H1 (cell line): ENCODE measurements around the gene DCAF7. TPM values are rescaled to one million over a fixed set of nuclear protein-coding genes. Genes with fewer than 3 reads are reported as not detected.

Source experiments
- CTCF ChIA-PET: fragments of 300-600 bp; sonication (Branson Sonifier 250); formaldehyde crosslinking; loops from one replicate; lab custom pipeline; 2021; ENCODE audit not compliant: partially characterized antibody; lab: Charles Lee
- POLR2A ChIA-PET: fragments of 300-600 bp; sonication (Branson Sonifier 250); formaldehyde crosslinking; loops from one replicate; lab custom pipeline; 2021; ENCODE audit warnings: inconsistent platforms; ENCODE audit not compliant: partially characterized antibody; lab: Charles Lee
- DNase-seq, 2 experiments: peaks; one replicate each; pipeline versions ENCODE4 v3.0.0 to v3.0.0-alpha.2; 2010 to 2022; ENCODE audit warnings: low spot score in 2 of 2, low read depth in 1 of 2, mixed read lengths in 1 of 2
- FAIRE-seq: peaks from 2 replicates; lab custom pipeline; 2011; peaks lifted over from hg19 to GRCh38; lab: Jason Lieb, UNC
- H2AFZ ChIP-seq: 2 replicates; pipeline ENCODE4 v1.8.1; 2012; ENCODE audit warnings: low read length, inconsistent platforms
- H2AK5ac ChIP-seq: 2 replicates; pipeline ENCODE4 v1.6.1; 2013; ENCODE audit warnings: low read depth, low read length
- H2BK120ac ChIP-seq: replicated peaks from 2 replicates; pipeline ENCODE3; 2013; ENCODE audit warnings: low read depth, low read length, inconsistent platforms
- H2BK12ac ChIP-seq: 2 replicates; pipeline ENCODE4 v1.6.1; 2013; ENCODE audit warnings: low read depth, low read length
- H2BK15ac ChIP-seq: 2 replicates; pipeline ENCODE4 v1.6.1; 2013; ENCODE audit warnings: low read length
- H2BK20ac ChIP-seq: 2 replicates; pipeline ENCODE4 v1.6.1; 2013; ENCODE audit warnings: low read length
- H2BK5ac ChIP-seq: 2 replicates; pipeline ENCODE4 v1.6.1; 2013; ENCODE audit warnings: low read depth, low read length
- H3K14ac ChIP-seq: 2 replicates; pipeline ENCODE4 v1.6.1; 2013; ENCODE audit warnings: inconsistent platforms; ENCODE audit not compliant: insufficient read length
- H3K18ac ChIP-seq: 2 replicates; pipeline ENCODE4 v1.6.1; 2013; ENCODE audit warnings: low read length; ENCODE audit errors: extremely low read depth
- H3K23ac ChIP-seq: 2 replicates; pipeline ENCODE4 v1.6.1; 2013; ENCODE audit warnings: inconsistent platforms; ENCODE audit not compliant: insufficient read length
- H3K23me2 ChIP-seq: 2 replicates; pipeline ENCODE4 v1.6.1; 2013; ENCODE audit warnings: low read depth, low read length
- H3K27ac ChIP-seq: 2 replicates; pipeline ENCODE4 v1.6.1; 2011; ENCODE audit warnings: low read depth, low read length, inconsistent platforms
- H3K27me3 ChIP-seq, 4 experiments: replicated peaks in 1 of 4; 1 replicate in 1 of 4; 2 replicates in 3 of 4; pipeline versions ENCODE4 v1.6.1 to v1.8.1; 2011 to 2013; ENCODE audit warnings: low read length in 3 of 4, mild to moderate bottlenecking in 3 of 4, inconsistent platforms in 2 of 4, mixed read lengths in 2 of 4, moderate library complexity in 1 of 4; ENCODE audit not compliant: control insufficient read depth in 3 of 4, insufficient read depth in 3 of 4; ENCODE audit errors: extremely low read depth in 1 of 4
- H3K36me3 ChIP-seq, 4 experiments: 2 replicates each; pipeline versions ENCODE4 v1.6.1 to v1.8.1; 2011 to 2013; ENCODE audit warnings: mild to moderate bottlenecking in 4 of 4, low read length in 3 of 4, moderate library complexity in 2 of 4, control low read depth in 1 of 4, inconsistent platforms in 1 of 4; ENCODE audit not compliant: insufficient read depth in 4 of 4, control insufficient read depth in 2 of 4
- H3K4ac ChIP-seq: replicated peaks from 2 replicates; pipeline ENCODE3; 2013; ENCODE audit warnings: low read length, low read depth, mixed read lengths, inconsistent platforms; ENCODE audit not compliant: insufficient read length
- H3K4me1 ChIP-seq, 4 experiments: replicated peaks in 1 of 4; 1 replicate in 1 of 4; 2 replicates in 3 of 4; pipeline versions ENCODE4 v1.6.1 to v1.8.1; 2011 to 2013; ENCODE audit warnings: low read length in 3 of 4, inconsistent platforms in 2 of 4, mixed read lengths in 1 of 4; ENCODE audit not compliant: insufficient read depth in 4 of 4, control insufficient read depth in 3 of 4
- H3K4me2 ChIP-seq, 2 experiments: 2 replicates each; pipeline versions ENCODE4 v1.6.1 to v1.8.1; 2011 to 2013; ENCODE audit warnings: low read depth in 2 of 2, low read length in 2 of 2, control low read depth in 1 of 2, inconsistent platforms in 1 of 2, mild to moderate bottlenecking in 1 of 2; ENCODE audit not compliant: insufficient read depth in 1 of 2
- H3K4me3 ChIP-seq, 4 experiments: fragments of 200-600, 300-600 bp in 1 of 4; sonication (generic), shearing (Covaris generic), sonication (Bioruptor Twin) in 1 of 4; 2 replicates each; pipeline versions ENCODE4 v1.5.1 to v1.8.1; 2011 to 2016; ENCODE audit warnings: low read length in 4 of 4, low read depth in 3 of 4, control low read depth in 2 of 4, inconsistent platforms in 2 of 4, mild to moderate bottlenecking in 2 of 4, mixed read lengths in 1 of 4, moderate library complexity in 1 of 4; ENCODE audit not compliant: insufficient read depth in 2 of 4; ENCODE audit errors: extremely low read depth in 1 of 4
- H3K56ac ChIP-seq: replicated peaks from 2 replicates; pipeline ENCODE3; 2013; ENCODE audit warnings: low read depth, mild to moderate bottlenecking, mixed read lengths, low read length, inconsistent platforms; ENCODE audit not compliant: insufficient read length
- H3K79me1 ChIP-seq: 2 replicates; pipeline ENCODE4 v1.6.1; 2013; ENCODE audit warnings: low read depth, low read length, control low read depth
- H3K79me2 ChIP-seq, 2 experiments: 2 replicates each; pipeline versions ENCODE4 v1.6.1 to v1.8.1; 2012 to 2013; ENCODE audit warnings: low read length in 2 of 2, mild to moderate bottlenecking in 2 of 2, inconsistent platforms in 1 of 2; ENCODE audit not compliant: insufficient read depth in 2 of 2, control insufficient read depth in 1 of 2
- H3K9ac ChIP-seq, 4 experiments: replicated peaks in 1 of 4; 1 replicate in 1 of 4; 2 replicates in 3 of 4; pipeline versions ENCODE4 v1.6.1 to v1.8.1; 2011 to 2013; ENCODE audit warnings: low read depth in 3 of 4, low read length in 3 of 4, control low read depth in 2 of 4, mild to moderate bottlenecking in 2 of 4, moderate library complexity in 2 of 4, inconsistent platforms in 1 of 4; ENCODE audit errors: extremely low read depth in 1 of 4
- H3K9me3 ChIP-seq, 2 experiments: 2 replicates each; pipeline versions ENCODE4 v1.6.1 to v1.8.1; 2012 to 2013; ENCODE audit warnings: mild to moderate bottlenecking in 2 of 2, moderate library complexity in 2 of 2, control low read depth in 1 of 2, inconsistent platforms in 1 of 2, low read depth in 1 of 2, low read length in 1 of 2, mixed read lengths in 1 of 2; ENCODE audit not compliant: insufficient read depth in 2 of 2
- H4K20me1 ChIP-seq, 2 experiments: replicated peaks in 1 of 2; 2 replicates each; pipeline versions ENCODE3 to v1.8.1; 2011 to 2013; ENCODE audit warnings: inconsistent platforms in 2 of 2, low read length in 2 of 2, mild to moderate bottlenecking in 1 of 2; ENCODE audit not compliant: insufficient read depth in 2 of 2, control insufficient read depth in 1 of 2
- H4K5ac ChIP-seq: 2 replicates; pipeline ENCODE4 v1.6.1; 2013; ENCODE audit warnings: low read length, low read depth, mixed read lengths, inconsistent platforms; ENCODE audit not compliant: insufficient read length
- H4K8ac ChIP-seq: 2 replicates; pipeline ENCODE4 v1.8.0; 2013; ENCODE audit warnings: mild to moderate bottlenecking, moderate library complexity, low read length, inconsistent platforms; ENCODE audit not compliant: insufficient read depth; ENCODE audit errors: extremely low read depth
- H4K91ac ChIP-seq: replicated peaks from 2 replicates; pipeline ENCODE3; 2013; ENCODE audit warnings: low read length, mixed read lengths, inconsistent platforms; ENCODE audit not compliant: insufficient read length
- CBX8 ChIP-seq: fragments of 300-800, 300-1000 bp; sonication (generic); IDR thresholded peaks from 2 replicates; pipeline ENCODE4 v1.7.1; 2016; ENCODE audit warnings: low read depth, low read length, borderline replicate concordance
- CTBP2 ChIP-seq: IDR thresholded peaks from 2 replicates; pipeline ENCODE4 v1.7.0; 2011; ENCODE audit warnings: borderline replicate concordance, mild to moderate bottlenecking, moderate library complexity, mixed read lengths, low read length; ENCODE audit not compliant: insufficient read depth, insufficient read length
- HDAC2 ChIP-seq, 2 experiments: fragments of 300-600 bp in 1 of 2; sonication (generic) in 1 of 2; IDR thresholded peaks; 2 replicates each; pipeline ENCODE4 v1.6.1; 2011 to 2012; ENCODE audit warnings: low read depth in 2 of 2, low read length in 2 of 2, mild to moderate bottlenecking in 2 of 2, moderate library complexity in 2 of 2, borderline replicate concordance in 1 of 2, inconsistent platforms in 1 of 2
- HDAC6 ChIP-seq: IDR thresholded peaks from one replicate; pipeline ENCODE4 v1.7.1; 2012; ENCODE audit warnings: low read depth, mild to moderate bottlenecking, inconsistent platforms, low read length, moderate library complexity
- JUN ChIP-seq: IDR thresholded peaks from 2 replicates; pipeline ENCODE4 v1.6.1; 2011; ENCODE audit warnings: low read depth, mild to moderate bottlenecking, improper control_type of control experiment, low read length
- KDM1A ChIP-seq: fragments of 200-600, 300-600 bp; sonication (generic); IDR thresholded peaks from 2 replicates; pipeline ENCODE4 v1.7.1; 2016; ENCODE audit warnings: mild to moderate bottlenecking, low read length, borderline replicate concordance
- MAFK ChIP-seq: IDR thresholded peaks from 2 replicates; pipeline ENCODE4 v1.6.1; 2012; ENCODE audit warnings: low read depth, mild to moderate bottlenecking, improper control_type of control experiment, low read length
- RAD21 ChIP-seq, 2 experiments: IDR thresholded peaks in 1 of 2; conservative IDR thresholded peaks in 1 of 2; 2 replicates each; pipeline ENCODE4 v1.6.1; 2011; ENCODE audit warnings: low read depth in 2 of 2, low read length in 2 of 2, improper control_type of control experiment in 1 of 2, inconsistent platforms in 1 of 2, mild to moderate bottlenecking in 1 of 2, moderate library complexity in 1 of 2
- RBBP5 ChIP-seq: IDR thresholded peaks from 2 replicates; pipeline ENCODE4 v1.7.1; 2012; ENCODE audit warnings: low read depth, mild to moderate bottlenecking, inconsistent platforms, low read length, moderate library complexity, borderline replicate concordance
- SAP30 ChIP-seq: fragments of 300-600 bp; sonication (generic); IDR thresholded peaks from 2 replicates; pipeline ENCODE4 v1.7.1; 2012; ENCODE audit warnings: low read length, moderate library complexity, mild to moderate bottlenecking, inconsistent platforms; ENCODE audit not compliant: insufficient read depth, insufficient replicate concordance
- TAF7 ChIP-seq: optimal IDR thresholded peaks from 2 replicates; pipeline ENCODE3; 2011; ENCODE audit warnings: low read depth, mild to moderate bottlenecking, inconsistent platforms, low read length, moderate library complexity, borderline replicate concordance
- WGBS, 2 experiments: shearing (Covaris generic) in 1 of 2; methylation state at CpG; one replicate each; pipeline versions ENCODE4 v1.1.6 to v1.1.7; 2013 to 2015; ENCODE audit warnings: low lambda C conversion rate in 2 of 2, mixed read lengths in 2 of 2, inconsistent platforms in 1 of 2, low coverage in 1 of 2, missing lambda C conversion rate in 1 of 2; ENCODE audit not compliant: insufficient replicate concordance in 2 of 2, insufficient coverage in 1 of 2, insufficient read length in 1 of 2; ENCODE audit errors: extremely low coverage in 1 of 2, missing lambda C conversion rate in 1 of 2; 5-methylcytosine and 5-hydroxymethylcytosine counted together
- polyA plus RNA-seq, 7 experiments: library from polyadenylated mRNA; depleted of rRNA in 3 of 7; stranded (reverse) in 5 of 7; unstranded in 2 of 7; fragments of >200 nt in 5 of 7; fragments of 200-250 nt in 2 of 7; gene quantifications; 1 replicate in 5 of 7; 2 replicates in 1 of 7; 4 replicates in 1 of 7; pipeline versions ENCODE4 v1.2.1 to v1.2.3, GENCODE V29; 2011 to 2013; ENCODE audit warnings: missing spikeins in 2 of 7, mixed read lengths in 2 of 7
- total RNA-seq: library from RNA; stranded (reverse); fragmentation: NEBNext Ultra II Directional; extraction: Animal tissue kit (Norgen Biotek cat#: 25700); gene quantifications from 2 replicates; pipeline ENCODE4 v1.2.1, GENCODE V29; 2021

Gene DCAF7
- total and polyA plus RNA-seq, 2 of the 8 experiments (the other 6 are each of a cell fraction or from before 2014, with no cell fraction given): 74.9 to 94.1 TPM

- H3K23ac ChIP-seq: no peak overlapping the region
- H4K5ac ChIP-seq: no peak overlapping the region
- no peak overlapping the region for H4K91ac ChIP-seq
- H4K8ac ChIP-seq: no peak overlapping the region
- H3K4me1 ChIP-seq: peaks cover 0 to 3% (median 1%) of the 10 kb centered on the region in 4 experiments; a peak in 3 of 7 replicates
- DNase-seq (no peak), FAIRE-seq (no peak)
- ChIA-PET CTCF (interaction anchor here (1.0 to 1.9 kb wide), 3 partner anchors 11 to 17 kb away, joined by 3 to 4 read pairs (median 4); no protein-coding TSS in a partner anchor), POLR2A (no interaction called here)
- H3K9me3 ChIP-seq: no peaks in the 10 kb centered on the region
- H2BK120ac ChIP-seq: no peak overlapping the region
- no peak overlapping the region for H3K9ac ChIP-seq
- no peak overlapping the region for H2BK20ac ChIP-seq
- H3K56ac ChIP-seq: no peak overlapping the region
- peaks cover 9% of the 10 kb centered on the region; the same call in 1 of the 2 replicates for H3K23me2 ChIP-seq
- no peak overlapping the region for H2BK5ac ChIP-seq
- no peak overlapping the region for H3K18ac ChIP-seq
- peaks cover 0 to 5% (median 0%) of the 10 kb centered on the region in 4 experiments; a peak in 1 of 8 replicates for H3K36me3 ChIP-seq
- H3K4ac ChIP-seq: no peak overlapping the region
- H3K14ac ChIP-seq: no peak overlapping the region
- no peak overlapping the region for H2AFZ ChIP-seq
- H2BK12ac ChIP-seq: no peak overlapping the region
- H2AK5ac ChIP-seq: no peak overlapping the region
- H4K20me1 ChIP-seq: peaks cover 7 to 19% of the 10 kb centered on the region in 2 experiments
- H2BK15ac ChIP-seq: no peak overlapping the region
- WGBS, 2 experiments: 90% methylated on average over 7 of the region's 7 CpGs; no CpG with 5 or more reads in 1 of the 2 experiments
- H3K27me3 ChIP-seq: no peaks in the 10 kb centered on the region
- peaks cover 22 to 91% of the 10 kb centered on the region in 2 experiments for H3K79me2 ChIP-seq
- H3K4me3 ChIP-seq: no peak overlapping the region
- peaks cover 8% of the 10 kb centered on the region for H3K79me1 ChIP-seq
- H3K4me2 ChIP-seq: no peak overlapping the region
- H3K27ac ChIP-seq: no peak overlapping the region
- no peak for TF ChIP-seq MAFK
- TF ChIP-seq RAD21 (IDR thresholded peaks at IDR 0.05 in 1 of 2, conservative IDR thresholded peaks at IDR 0.05 in 1 of 2; ENCODE audit: low read depth in 2 of 2, low read length in 2 of 2): no peak
- TF ChIP-seq JUN: no peak
- TF ChIP-seq HDAC2 (IDR thresholded peaks at IDR 0.05; ENCODE audit: borderline replicate concordance in 1 of 2, low read depth in 2 of 2, low read length in 2 of 2): no peak
- TF ChIP-seq KDM1A: no peak
- TF ChIP-seq RBBP5: no peak
- TF ChIP-seq HDAC6: no peak
- no peak for TF ChIP-seq CBX8
- TF ChIP-seq TAF7: no peak
- TF ChIP-seq SAP30: no peak
- no peak for TF ChIP-seq CTBP2
Measured at GRCh38 chr17:63555500-63556156, 5.4 kb downstream of the DCAF7 start.
